Stimulated activated CD8-positive, alpha-beta memory T cell treated with anti-CD3 and anti-CD28 coated beads, Interleukin-4, amount 100 ng/mL, for 48 hours (primary cell): ENCODE results near the gene SMIM45.

Experiments used
- DNase-seq: peaks from one replicate; pipeline ENCODE4 v3.0.0-alpha.2; 2020

Gene SMIM45

GRCh38 chr22:41974691-41975290, 22.8 kb downstream of the SMIM45 start:
- no peak for DNase-seq

GRCh38 chr22:41975299-41976069, 23.5 kb downstream of the SMIM45 start:
- DNase-seq: no peak

GRCh38 chr22:41976070-41976901, 24.3 kb downstream of the SMIM45 start:
- DNase-seq: peak; percentile 57

- DNase-seq: no peak
These were observed 25.1 kb downstream of the SMIM45 start for GRCh38 chr22:41976961-41977566.

GRCh38 chr22:41978732-41979131, 26.8 kb downstream of the SMIM45 start:
- no peak for DNase-seq

- DNase-seq: no peak
These were observed 27.7 kb downstream of the SMIM45 start for GRCh38 chr22:41979423-41980250.

- DNase-seq: no peak
These were observed 30.9 kb downstream of the SMIM45 start for GRCh38 chr22:41982865-41983264.

GRCh38 chr22:41983513-41984405, 31.8 kb downstream of the SMIM45 start:
- DNase-seq: no peak

GRCh38 chr22:41987276-41987675, 35.3 kb downstream of the SMIM45 start:
- no peak for DNase-seq

- no peak for DNase-seq
These were observed 37.3 kb downstream of the SMIM45 start for GRCh38 chr22:41989246-41989645.

- DNase-seq: no peak
These were observed 39.2 kb downstream of the SMIM45 start for GRCh38 chr22:41991111-41991510.

GRCh38 chr22:41992496-41992895, 40.5 kb downstream of the SMIM45 start:
- no peak for DNase-seq

- DNase-seq: no peak
These were observed 43.3 kb downstream of the SMIM45 start for GRCh38 chr22:41995211-41995610.

GRCh38 chr22:41996826-41997225, 44.9 kb downstream of the SMIM45 start:
- no peak for DNase-seq

GRCh38 chr22:41998361-41999261, 46.7 kb downstream of the SMIM45 start, which contains the start of gene WBP2NL:
WBP2NL (plus strand) TSS chr22:41998788; CDS start chr22:41998819, 31 bp downstream.
- peak; percentile 92 for DNase-seq

- DNase-seq: no peak
These were observed 48.5 kb downstream of the SMIM45 start for GRCh38 chr22:42000466-42000865.

- DNase-seq: no peak
These were observed 49.2 kb downstream of the SMIM45 start for GRCh38 chr22:42001121-42001520.

- no peak for DNase-seq
These were observed 49.8 kb downstream of the SMIM45 start for GRCh38 chr22:42001706-42002105.

GRCh38 chr22:42007922-42008321, 56.0 kb downstream of the SMIM45 start:
- no peak for DNase-seq
